Right lobe of liver (tissue), 4 donors: ENCODE results near the gene FMO3.

Experiments used
- POLR2A ChIP-seq: fragments of 450-650 bp; IDR thresholded peaks from one replicate; pipeline ENCODE4 v1.6.1; 2017; ENCODE audit warnings: antibody characterized with exemption, mild to moderate bottlenecking
- TF ChIP-seq, protein P1 (sequence below), 4 donors: fragments of 200-600 bp in 3 of 4; fragments of 450-650 bp in 1 of 4; IDR thresholded peaks; one replicate each; pipeline versions ENCODE4 v1.5.1 to v1.8.0; 2016 to 2022; ENCODE audit warnings: antibody characterized with exemption in 4 of 4, mild to moderate bottlenecking in 2 of 4
- donor health status: DM: no; HTN: no; CAD: no.
- donor health status: DM: no; HTN: no; CAD: no.
- donor health status: DM: no; HTN: yes; CAD: no.

DNA sequence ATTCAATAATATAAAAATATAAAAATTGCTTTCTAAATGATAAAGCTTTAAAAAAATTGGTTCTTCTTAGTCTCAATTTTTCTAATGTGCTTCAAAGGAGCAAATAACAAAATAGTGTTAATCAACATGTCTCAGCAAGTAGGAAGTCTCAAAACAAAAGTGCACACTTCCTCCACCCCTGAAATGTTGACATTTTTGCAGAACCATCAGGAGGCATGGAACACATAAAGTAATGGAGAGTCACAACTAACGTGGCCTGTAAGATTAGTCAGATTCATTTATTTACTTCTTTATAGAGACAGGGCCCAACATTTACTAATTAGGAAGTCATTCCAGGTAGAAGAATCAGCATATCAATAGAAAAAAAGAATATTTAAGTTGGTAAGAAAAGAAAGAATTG lies 59.5 kb downstream of the FMO3 start:
- TF ChIP-seq, protein P1, sequence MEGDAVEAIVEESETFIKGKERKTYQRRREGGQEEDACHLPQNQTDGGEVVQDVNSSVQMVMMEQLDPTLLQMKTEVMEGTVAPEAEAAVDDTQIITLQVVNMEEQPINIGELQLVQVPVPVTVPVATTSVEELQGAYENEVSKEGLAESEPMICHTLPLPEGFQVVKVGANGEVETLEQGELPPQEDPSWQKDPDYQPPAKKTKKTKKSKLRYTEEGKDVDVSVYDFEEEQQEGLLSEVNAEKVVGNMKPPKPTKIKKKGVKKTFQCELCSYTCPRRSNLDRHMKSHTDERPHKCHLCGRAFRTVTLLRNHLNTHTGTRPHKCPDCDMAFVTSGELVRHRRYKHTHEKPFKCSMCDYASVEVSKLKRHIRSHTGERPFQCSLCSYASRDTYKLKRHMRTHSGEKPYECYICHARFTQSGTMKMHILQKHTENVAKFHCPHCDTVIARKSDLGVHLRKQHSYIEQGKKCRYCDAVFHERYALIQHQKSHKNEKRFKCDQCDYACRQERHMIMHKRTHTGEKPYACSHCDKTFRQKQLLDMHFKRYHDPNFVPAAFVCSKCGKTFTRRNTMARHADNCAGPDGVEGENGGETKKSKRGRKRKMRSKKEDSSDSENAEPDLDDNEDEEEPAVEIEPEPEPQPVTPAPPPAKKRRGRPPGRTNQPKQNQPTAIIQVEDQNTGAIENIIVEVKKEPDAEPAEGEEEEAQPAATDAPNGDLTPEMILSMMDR (IDR thresholded peaks at IDR 0.05), result no peak
- no peak for TF ChIP-seq POLR2A
